Renal pelvis (tissue), 12 donors: ENCODE measurements around the gene DPM3. TPM values are rescaled to one million over a fixed set of nuclear protein-coding genes. Genes with fewer than 3 reads are reported as not detected.
A peak's percentile ranks its signal among the peaks of the same experiment; 100 is the strongest.
"Not testable (repeated sequence)": the region's sequence is repeated elsewhere in the genome, so short reads cannot be mapped to it uniquely, and the experiment has no call there.

Source experiments
- DNase-seq: peaks from one replicate; pipeline ENCODE4 v3.0.0-alpha.2; 2013
- long read RNA-seq, 16 experiments: transcript quantifications; one replicate each; lab custom pipeline, GENCODE V29; 2026
- polyA plus RNA-seq, 3 donors: library from polyadenylated mRNA; unstranded; fragments of 120-200 nt; gene quantifications; one replicate each; pipeline ENCODE4 v1.2.1, GENCODE V29; 2013; ENCODE audit not compliant: insufficient read length in 3 of 3

DPM3 gene
- 10 to 100 TPM; 38.6 to 55.8 (median 50.3) TPM for polyA plus RNA-seq
- long read RNA-seq, donor 1, transcript DPM3-201 (2 exons, 486 nt), result minor isoform, 5 of 78 reads
- long read RNA-seq, donor 1, transcript DPM3-203 (2 exons, 409 nt), result major isoform, 52 of 78 reads
- long read RNA-seq, donor 1, transcript DPM3-202 (1 exons, 517 nt), result minor isoform, 21 of 78 reads
- long read RNA-seq, donor 1, partial matches to known transcripts, result 0 of 78 reads
- long read RNA-seq, donor 1, other reads (novel, unspliced or antisense), result 0 of 78 reads
- long read RNA-seq, donor 2, transcript DPM3-203 (2 exons, 409 nt), result major isoform, 49 of 84 reads
- long read RNA-seq, donor 2, transcript DPM3-202 (1 exons, 517 nt), result minor isoform, 24 of 84 reads
- long read RNA-seq, donor 2, transcript DPM3-201 (2 exons, 486 nt), result minor isoform, 11 of 84 reads
- long read RNA-seq, donor 2, partial matches to known transcripts, result 0 of 84 reads
- long read RNA-seq, donor 2, other reads (novel, unspliced or antisense), result 0 of 84 reads
- long read RNA-seq, donor 3, transcript DPM3-201 (2 exons, 486 nt), result minor isoform, 9 of 66 reads
- long read RNA-seq, donor 3, transcript DPM3-202 (1 exons, 517 nt), result minor isoform, 13 of 66 reads
- long read RNA-seq, donor 3, transcript DPM3-203 (2 exons, 409 nt), result major isoform, 44 of 66 reads
- long read RNA-seq, donor 3, partial matches to known transcripts, result 0 of 66 reads
- long read RNA-seq, donor 3, other reads (novel, unspliced or antisense), result 0 of 66 reads
- long read RNA-seq, donor 4, transcript DPM3-203 (2 exons, 409 nt), result major isoform, 60 of 103 reads
- long read RNA-seq, donor 4, transcript DPM3-202 (1 exons, 517 nt), result minor isoform, 33 of 103 reads
- long read RNA-seq, donor 4, transcript DPM3-201 (2 exons, 486 nt), result minor isoform, 10 of 103 reads
- long read RNA-seq, donor 4, partial matches to known transcripts, result 0 of 103 reads
- long read RNA-seq, donor 4, other reads (novel, unspliced or antisense), result 0 of 103 reads
- long read RNA-seq, donor 5, transcript DPM3-201 (2 exons, 486 nt), result minor isoform, 6 of 47 reads
- long read RNA-seq, donor 5, transcript DPM3-203 (2 exons, 409 nt), result major isoform, 32 of 47 reads
- long read RNA-seq, donor 5, transcript DPM3-202 (1 exons, 517 nt), result minor isoform, 9 of 47 reads
- long read RNA-seq, donor 5, partial matches to known transcripts, result 0 of 47 reads
- long read RNA-seq, donor 5, other reads (novel, unspliced or antisense), result 0 of 47 reads
- long read RNA-seq, donor 6, transcript DPM3-201 (2 exons, 486 nt), result minor isoform, 10 of 67 reads
- long read RNA-seq, donor 6, transcript DPM3-202 (1 exons, 517 nt), result minor isoform, 19 of 67 reads
- long read RNA-seq, donor 6, transcript DPM3-203 (2 exons, 409 nt), result major isoform, 38 of 67 reads
- long read RNA-seq, donor 6, partial matches to known transcripts, result 0 of 67 reads
- long read RNA-seq, donor 6, other reads (novel, unspliced or antisense), result 0 of 67 reads
- long read RNA-seq, donor 7, transcript DPM3-202 (1 exons, 517 nt), result minor isoform, 34 of 96 reads
- long read RNA-seq, donor 7, transcript DPM3-203 (2 exons, 409 nt), result major isoform, 55 of 96 reads
- long read RNA-seq, donor 7, transcript DPM3-201 (2 exons, 486 nt), result minor isoform, 7 of 96 reads
- long read RNA-seq, donor 7, partial matches to known transcripts, result 0 of 96 reads
- long read RNA-seq, donor 7, other reads (novel, unspliced or antisense), result 0 of 96 reads
- long read RNA-seq, donor 8, transcript DPM3-203 (2 exons, 409 nt), result major isoform, 22 of 34 reads
- long read RNA-seq, donor 8, transcript DPM3-202 (1 exons, 517 nt), result minor isoform, 11 of 34 reads
- long read RNA-seq, donor 8, partial matches to known transcripts, result 0 of 34 reads
- long read RNA-seq, donor 8, other reads (novel, unspliced or antisense), result 0 of 34 reads
- long read RNA-seq, donor 9, transcript DPM3-203 (2 exons, 409 nt), result major isoform, 62 of 112 reads
- long read RNA-seq, donor 9, transcript DPM3-201 (2 exons, 486 nt), result minor isoform, 19 of 112 reads
- long read RNA-seq, donor 9, transcript DPM3-202 (1 exons, 517 nt), result minor isoform, 31 of 112 reads
- long read RNA-seq, donor 9, partial matches to known transcripts, result 0 of 112 reads
- long read RNA-seq, donor 9, other reads (novel, unspliced or antisense), result 0 of 112 reads
- long read RNA-seq, donor 10, transcript DPM3-201 (2 exons, 486 nt), result minor isoform, 13 of 73 reads
- long read RNA-seq, donor 10, transcript DPM3-203 (2 exons, 409 nt), result major isoform, 40 of 73 reads
- long read RNA-seq, donor 10, transcript DPM3-202 (1 exons, 517 nt), result minor isoform, 20 of 73 reads
- long read RNA-seq, donor 10, partial matches to known transcripts, result 0 of 73 reads
- long read RNA-seq, donor 10, other reads (novel, unspliced or antisense), result 0 of 73 reads
- long read RNA-seq, donor 11, transcript DPM3-201 (2 exons, 486 nt), result minor isoform, 6 of 44 reads
- long read RNA-seq, donor 11, transcript DPM3-202 (1 exons, 517 nt), result minor isoform, 14 of 44 reads
- long read RNA-seq, donor 11, transcript DPM3-203 (2 exons, 409 nt), result major isoform, 24 of 44 reads
- long read RNA-seq, donor 11, partial matches to known transcripts, result 0 of 44 reads
- long read RNA-seq, donor 11, other reads (novel, unspliced or antisense), result 0 of 44 reads
- long read RNA-seq, donor 12, transcript DPM3-203 (2 exons, 409 nt), result major isoform, 54 of 101 reads
- long read RNA-seq, donor 12, transcript DPM3-202 (1 exons, 517 nt), result minor isoform, 29 of 101 reads
- long read RNA-seq, donor 12, transcript DPM3-201 (2 exons, 486 nt), result minor isoform, 18 of 101 reads
- long read RNA-seq, donor 12, partial matches to known transcripts, result 0 of 101 reads
- long read RNA-seq, donor 12, other reads (novel, unspliced or antisense), result 0 of 101 reads
- long read RNA-seq, donor 13, transcript DPM3-203 (2 exons, 409 nt), result major isoform, 27 of 50 reads
- long read RNA-seq, donor 13, transcript DPM3-202 (1 exons, 517 nt), result minor isoform, 16 of 50 reads
- long read RNA-seq, donor 13, transcript DPM3-201 (2 exons, 486 nt), result minor isoform, 7 of 50 reads
- long read RNA-seq, donor 13, partial matches to known transcripts, result 0 of 50 reads
- long read RNA-seq, donor 13, other reads (novel, unspliced or antisense), result 0 of 50 reads
- long read RNA-seq, donor 14, result 0 reads
- long read RNA-seq, donor 15, transcript DPM3-202 (1 exons, 517 nt), result minor isoform, 27 of 69 reads
- long read RNA-seq, donor 15, transcript DPM3-203 (2 exons, 409 nt), result major isoform, 32 of 69 reads
- long read RNA-seq, donor 15, transcript DPM3-201 (2 exons, 486 nt), result minor isoform, 10 of 69 reads
- long read RNA-seq, donor 15, partial matches to known transcripts, result 0 of 69 reads
- long read RNA-seq, donor 15, other reads (novel, unspliced or antisense), result 0 of 69 reads
- long read RNA-seq, donor 16, transcript DPM3-202 (1 exons, 517 nt), result minor isoform, 34 of 97 reads
- long read RNA-seq, donor 16, transcript DPM3-203 (2 exons, 409 nt), result major isoform, 56 of 97 reads
- long read RNA-seq, donor 16, transcript DPM3-201 (2 exons, 486 nt), result minor isoform, 7 of 97 reads
- long read RNA-seq, donor 16, partial matches to known transcripts, result 0 of 97 reads
- long read RNA-seq, donor 16, other reads (novel, unspliced or antisense), result 0 of 97 reads

DNA sequence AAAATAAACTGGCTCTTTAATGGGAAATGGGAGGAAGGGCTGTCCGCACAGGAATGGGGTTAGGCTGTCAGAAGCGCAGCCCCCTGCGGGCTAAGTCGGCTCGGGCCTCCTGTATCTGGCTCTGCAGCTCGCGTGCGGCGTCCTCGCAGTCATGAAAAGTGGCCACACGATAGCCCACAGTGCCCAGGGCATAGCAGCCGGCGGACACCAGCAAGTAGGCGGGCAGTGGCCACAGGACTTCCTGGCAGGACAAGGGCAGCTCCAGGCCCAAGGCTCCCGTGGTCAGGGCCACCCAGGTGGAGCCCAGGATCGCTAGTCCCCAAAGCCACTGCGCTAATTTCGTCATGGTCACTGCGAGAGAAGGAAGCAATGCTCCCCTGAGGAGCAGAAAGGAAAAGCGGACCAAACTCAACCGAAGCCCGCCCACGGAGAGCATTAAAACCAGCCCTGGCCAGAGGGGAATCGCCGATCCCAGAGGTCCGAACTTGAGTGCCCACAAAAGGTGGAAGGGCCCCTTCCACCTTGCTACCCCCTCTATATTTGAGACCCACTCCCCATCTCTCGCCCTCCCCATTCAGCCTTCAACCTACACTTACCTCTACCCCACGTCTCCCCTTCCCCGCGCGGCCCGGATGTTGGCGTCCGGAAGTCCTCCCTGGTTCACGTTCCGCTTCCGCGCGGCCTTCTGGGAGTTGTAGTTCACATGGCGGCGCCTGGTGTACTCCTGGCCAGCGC is at the start of gene DPM3:
Gene DPM3 (minus strand): TSS at position 637 of the 735 bp plus-strand sequence. CDS start 291 bp downstream, at position 346.
- peak; percentile 87 for DNase-seq

GRCh38 chr1:155189926-155190325 is 49.6 kb upstream of the DPM3 start:
- not testable (repeated sequence) for DNase-seq

- DNase-seq, result no peak
Measured at GRCh38 chr1:155188268-155188667, 47.9 kb upstream of the DPM3 start.

GRCh38 chr1:155187456-155187891 is 47.1 kb upstream of the DPM3 start:
- no peak for DNase-seq

DNA sequence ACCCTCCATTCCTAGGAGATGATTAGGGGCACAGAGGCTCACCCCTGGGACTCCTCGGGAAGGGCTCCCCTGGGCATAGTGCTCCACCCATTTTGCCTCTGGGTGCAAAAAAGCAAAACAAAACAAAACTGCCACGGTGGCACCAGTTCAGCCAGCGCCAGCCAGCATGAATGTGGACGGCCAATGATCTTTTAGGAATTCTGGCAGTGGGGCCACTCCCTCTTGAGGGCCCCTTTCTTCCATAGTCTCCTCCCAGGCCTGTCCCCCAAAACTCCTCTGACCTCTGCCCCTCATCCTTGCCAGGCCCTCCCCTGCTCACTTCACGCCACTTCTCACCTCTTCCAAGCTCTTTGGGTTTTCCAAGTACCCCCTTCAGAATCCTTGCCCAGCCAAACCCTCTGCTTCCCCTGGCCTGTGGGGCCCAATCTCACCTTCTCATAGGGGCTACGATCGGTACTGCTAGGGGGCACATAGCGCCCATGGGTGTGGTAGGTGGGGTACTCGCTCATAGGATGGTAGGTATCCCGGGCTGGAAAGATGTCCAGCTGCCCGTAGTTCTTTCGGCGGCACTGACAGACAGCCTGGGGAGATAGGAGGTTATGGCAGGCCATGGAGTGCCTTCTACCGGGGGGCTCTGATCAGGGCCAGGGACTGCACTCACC is 46.6 kb upstream of the DPM3 start:
- DNase-seq, result no peak

DNA sequence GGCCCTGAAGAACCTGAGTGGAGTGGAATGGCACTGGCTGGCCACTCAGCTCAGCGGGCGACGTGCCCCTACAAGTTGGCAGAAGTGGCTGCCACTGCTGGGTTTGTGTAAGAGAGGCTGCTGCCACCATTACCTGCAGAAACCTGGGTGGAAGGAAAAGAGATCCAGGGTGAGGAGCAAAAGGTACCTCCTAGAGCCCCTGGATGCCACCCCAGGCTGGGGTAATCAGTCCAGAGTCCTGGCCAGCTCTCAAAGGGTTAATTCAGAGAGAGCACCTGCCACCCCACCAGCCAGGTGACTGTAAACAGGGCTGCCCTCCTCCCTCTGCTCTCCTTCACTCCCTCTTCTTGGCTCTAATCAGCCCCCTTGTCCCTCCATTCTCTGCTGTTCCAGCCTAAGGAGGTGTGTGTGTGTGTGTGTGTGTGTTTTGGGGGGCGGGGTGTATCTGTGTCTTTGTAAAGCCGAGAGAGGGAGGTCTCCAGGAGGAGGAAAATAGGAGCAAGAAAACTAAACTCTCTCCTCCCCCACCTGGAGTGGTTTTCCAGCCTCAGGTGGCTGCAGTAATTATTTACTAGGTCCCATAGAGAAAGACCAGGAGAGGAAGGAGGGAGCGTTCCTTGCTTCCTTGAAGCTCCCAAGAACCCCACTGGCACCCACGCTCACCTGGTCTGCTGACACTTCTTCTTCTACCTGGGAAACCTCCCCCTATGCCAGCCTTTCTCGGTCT is 45.9 kb upstream of the DPM3 start:
- peak; percentile 53 for DNase-seq

DNA sequence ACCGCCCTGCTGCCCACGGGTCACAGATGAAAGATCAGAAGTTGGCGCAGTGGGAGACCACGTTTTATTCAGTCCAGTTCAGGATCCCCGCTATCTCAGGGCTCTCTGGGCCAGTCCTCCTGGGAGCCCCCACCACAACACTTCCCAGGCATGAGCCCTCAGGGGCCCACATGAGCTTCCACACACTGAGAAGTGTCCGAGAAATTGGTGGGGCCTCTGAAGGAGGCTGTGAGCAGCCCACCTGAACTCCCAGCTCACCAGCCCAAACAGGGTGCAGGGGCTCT is 45.4 kb upstream of the DPM3 start:
- no peak for DNase-seq

GRCh38 chr1:155184835-155185782 is 44.8 kb upstream of the DPM3 start:
- peak; percentile 48 for DNase-seq

GRCh38 chr1:155184351-155184811 is 44.0 kb upstream of the DPM3 start:
- DNase-seq, result no peak

DNA sequence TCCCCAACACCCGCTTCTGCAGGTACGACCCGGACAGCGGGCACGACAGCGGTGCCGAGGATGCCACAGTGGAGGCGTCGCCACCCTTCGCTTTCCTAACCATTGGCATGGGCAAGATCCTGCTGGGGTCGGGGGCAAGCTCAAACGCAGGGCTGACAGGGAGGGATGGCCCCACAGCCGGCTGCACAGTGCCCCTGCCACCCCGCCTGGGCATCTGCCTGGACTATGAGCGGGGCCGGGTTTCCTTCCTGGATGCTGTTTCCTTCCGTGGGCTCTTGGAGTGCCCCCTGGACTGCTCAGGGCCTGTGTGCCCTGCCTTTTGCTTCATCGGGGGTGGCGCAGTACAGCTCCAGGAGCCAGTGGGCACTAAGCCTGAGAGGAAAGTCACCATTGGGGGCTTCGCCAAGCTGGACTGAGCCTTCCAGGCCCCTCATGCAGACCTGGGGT is 43.5 kb upstream of the DPM3 start:
- no peak for DNase-seq

DNA sequence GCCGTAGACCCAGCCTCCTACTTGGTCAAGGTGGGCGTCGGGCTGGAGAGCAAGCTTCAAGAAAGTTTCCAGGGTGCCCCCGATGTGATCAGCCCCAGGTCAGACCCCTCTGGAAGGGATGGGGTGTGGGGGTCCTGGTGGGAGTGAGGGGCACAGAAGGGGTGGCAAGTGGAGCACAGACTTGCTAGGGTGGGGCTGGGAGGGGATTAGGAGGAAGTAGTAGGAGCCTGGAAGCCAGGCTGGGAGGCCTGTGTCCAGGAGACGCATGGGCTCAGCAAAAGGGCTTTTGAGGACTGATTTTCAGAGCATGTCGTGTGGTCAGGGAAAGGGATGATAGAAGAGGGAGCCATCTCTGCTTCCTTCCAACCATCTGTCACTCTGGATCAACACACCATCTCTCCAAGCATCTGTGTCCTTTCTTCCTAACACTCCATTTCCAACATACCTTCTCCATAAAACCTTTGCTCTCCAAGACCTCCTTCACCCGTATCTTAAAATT is 41.8 kb upstream of the DPM3 start:
- no peak for DNase-seq

DNA sequence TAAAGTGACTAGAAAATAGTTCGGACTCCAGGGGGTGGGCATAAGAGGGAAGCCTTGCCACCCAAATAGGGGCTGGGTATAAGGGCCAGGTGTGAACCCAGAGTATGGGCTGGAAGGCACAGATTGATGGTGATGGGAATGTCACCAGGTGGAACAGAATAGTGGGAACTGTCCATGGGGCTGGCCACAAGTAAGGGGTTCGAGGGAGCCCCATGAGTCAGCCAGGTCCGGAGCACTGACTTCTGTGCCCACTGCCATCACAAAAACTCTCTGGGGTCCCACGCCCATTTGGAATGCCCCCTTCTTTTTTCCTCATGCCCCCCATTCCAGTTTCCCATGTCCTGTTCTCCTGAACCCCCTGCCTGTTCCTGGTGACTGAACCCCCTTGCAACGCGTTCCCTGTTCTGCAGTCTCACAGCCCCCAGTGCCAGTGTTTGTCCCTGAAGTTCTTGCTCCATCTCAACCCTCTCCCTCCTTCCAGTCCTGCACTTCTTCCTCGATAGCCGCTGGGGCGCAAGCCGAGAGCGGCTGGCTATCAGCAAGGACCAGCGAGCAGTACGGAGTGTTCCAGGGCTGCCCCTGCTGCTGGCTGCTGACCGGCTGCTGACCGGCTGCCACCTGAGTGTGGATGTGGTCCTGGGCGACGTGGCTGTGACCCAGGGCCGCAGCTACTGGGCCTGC is 41.2 kb upstream of the DPM3 start:
- DNase-seq, result no peak
